HG03354 (cell line): ENCODE results near the gene TRAF3.

Experiments used
- ATAC-seq: cut with Tn5 transposase; IDR thresholded peaks from one replicate; pipeline ENCODE4 v1.9.1; 2021; ENCODE audit warnings: mild to moderate bottlenecking; ENCODE audit not compliant: unreplicated experiment, poor library complexity, severe bottlenecking

TRAF3 gene

GRCh38 chr14:102942069-102942468, 164.8 kb downstream of the TRAF3 start:
- no peak for ATAC-seq

DNA sequence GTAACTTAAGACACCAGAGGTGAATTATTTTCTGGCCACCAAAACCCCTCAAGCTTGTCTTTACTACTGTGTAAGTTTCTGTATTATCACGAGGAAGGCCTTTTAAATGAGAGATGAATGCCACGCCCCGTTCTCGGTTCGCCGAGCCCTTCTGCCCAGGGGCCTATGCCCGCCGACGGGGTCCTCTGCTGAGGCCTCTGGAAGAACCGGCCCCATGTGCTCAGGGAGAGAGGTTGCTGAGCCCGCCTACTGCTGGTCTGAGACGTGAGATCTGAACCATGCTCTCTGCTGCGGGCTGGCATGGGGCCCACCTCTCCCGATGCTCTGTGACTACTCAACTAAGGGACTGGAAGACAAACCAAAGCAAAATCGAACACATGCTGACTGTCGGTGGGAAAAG, 166.2 kb downstream of the TRAF3 start:
- ATAC-seq = no peak

GRCh38 chr14:102943979-102944378, 166.7 kb downstream of the TRAF3 start:
- no peak for ATAC-seq

DNA sequence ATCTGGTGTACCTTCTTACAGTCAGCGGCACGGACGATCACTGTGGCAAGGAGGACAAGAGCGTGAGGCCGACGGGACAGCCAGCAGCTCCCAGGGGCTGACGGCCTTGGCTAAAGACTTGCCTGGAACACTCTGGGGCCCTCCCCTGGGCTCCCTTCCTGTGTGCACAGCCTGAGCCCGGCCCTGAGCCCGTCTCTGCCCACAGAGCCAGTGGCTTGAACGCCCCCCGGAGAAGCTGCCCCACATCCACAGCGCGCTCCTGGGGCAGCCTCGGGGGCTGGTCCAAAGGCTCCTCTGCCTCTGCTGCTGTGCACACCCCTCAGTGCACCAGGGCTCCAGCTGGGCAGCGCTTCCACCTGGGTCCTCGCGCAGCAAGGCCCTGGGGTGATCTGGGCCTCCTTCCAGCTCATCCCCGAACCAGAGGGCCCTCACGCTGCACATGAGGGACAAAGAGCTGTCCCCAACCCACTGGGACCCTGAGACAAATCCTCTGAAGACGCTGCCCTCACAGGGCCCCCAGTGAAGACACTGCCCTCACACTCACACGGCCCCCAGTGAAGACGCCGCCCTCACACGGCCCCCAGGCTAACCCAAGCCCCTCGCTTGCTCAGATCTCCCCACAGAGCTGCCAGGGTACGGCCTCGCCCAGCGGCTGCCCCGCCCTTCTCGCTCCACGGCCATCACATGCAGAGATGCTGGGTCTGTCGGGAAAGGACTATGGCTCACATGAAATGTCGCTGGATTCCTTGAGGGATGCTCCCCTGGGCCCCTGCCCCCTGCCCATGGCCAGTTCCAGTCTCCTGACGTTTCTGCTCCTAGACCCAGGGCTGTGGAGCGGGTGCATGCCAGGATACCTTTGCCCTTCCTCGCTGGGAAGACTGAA, 167.4 kb downstream of the TRAF3 start:
- ATAC-seq = no peak

GRCh38 chr14:102945346-102946130, 168.3 kb downstream of the TRAF3 start:
- ATAC-seq = no peak

- no peak for ATAC-seq
Observed at GRCh38 chr14:102947321-102948103, 170.3 kb downstream of the TRAF3 start.

DNA sequence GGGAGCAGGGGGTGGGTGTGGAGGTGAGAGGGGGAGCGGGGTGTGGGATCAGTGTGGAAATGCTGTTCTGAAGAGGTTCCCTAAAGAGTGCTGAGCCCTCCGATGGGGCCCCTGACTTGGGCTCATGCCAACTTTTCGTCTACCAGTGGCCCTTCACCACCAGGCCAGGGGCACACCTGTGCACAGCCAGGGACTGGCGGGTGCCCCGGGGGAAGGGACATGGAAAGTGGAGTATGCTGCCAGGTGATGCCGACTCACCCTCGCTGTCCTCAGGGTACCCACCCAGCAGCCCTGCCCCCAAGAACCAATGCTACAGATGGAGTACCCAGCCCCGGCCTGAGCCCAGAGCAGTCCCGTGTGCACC, 171.4 kb downstream of the TRAF3 start:
- ATAC-seq = no peak

- ATAC-seq = peak; percentile 80
Observed at GRCh38 chr14:102949062-102949800, 172.0 kb downstream of the TRAF3 start.

- no peak for ATAC-seq
Observed at GRCh38 chr14:102949801-102950451, 172.7 kb downstream of the TRAF3 start.

DNA sequence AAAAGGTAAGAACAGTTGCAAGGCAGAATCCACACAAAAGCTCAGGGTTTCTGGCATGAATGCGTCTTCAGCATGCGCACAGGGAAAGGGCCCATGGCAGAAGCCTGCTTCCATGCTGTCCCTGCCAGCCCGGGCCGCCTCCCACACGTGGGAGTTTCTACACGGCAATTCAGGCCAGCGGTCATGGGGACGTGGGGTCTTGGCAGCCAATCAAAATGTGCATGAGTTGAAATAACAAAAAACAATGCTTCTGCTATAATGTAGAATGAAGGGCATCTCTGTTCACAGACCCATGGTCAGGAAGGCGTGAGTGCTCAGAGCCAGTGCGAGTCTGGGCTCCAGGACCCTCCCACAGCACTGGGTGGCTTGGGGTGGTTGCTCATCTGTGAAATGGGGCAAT, 173.8 kb downstream of the TRAF3 start:
- no peak for ATAC-seq

DNA sequence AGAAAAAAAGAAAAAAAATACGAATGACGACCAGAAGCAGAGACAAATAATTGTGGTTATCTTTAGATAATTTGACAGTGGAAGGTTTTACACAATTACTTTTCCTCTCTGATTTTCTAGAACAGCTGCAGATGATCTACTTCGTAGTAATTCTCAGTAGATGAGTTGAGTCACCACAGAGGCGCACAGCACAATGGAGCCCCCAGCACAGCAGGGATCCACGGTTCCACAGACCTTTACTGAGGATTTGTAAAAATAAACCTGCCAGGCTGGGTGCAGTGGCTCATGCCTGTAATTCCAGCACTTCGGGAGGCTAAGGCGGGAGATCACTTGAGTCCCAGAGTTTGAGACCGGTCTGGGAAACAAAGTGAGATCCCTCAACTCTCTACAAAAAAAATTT, 174.6 kb downstream of the TRAF3 start:
- ATAC-seq = no peak

DNA sequence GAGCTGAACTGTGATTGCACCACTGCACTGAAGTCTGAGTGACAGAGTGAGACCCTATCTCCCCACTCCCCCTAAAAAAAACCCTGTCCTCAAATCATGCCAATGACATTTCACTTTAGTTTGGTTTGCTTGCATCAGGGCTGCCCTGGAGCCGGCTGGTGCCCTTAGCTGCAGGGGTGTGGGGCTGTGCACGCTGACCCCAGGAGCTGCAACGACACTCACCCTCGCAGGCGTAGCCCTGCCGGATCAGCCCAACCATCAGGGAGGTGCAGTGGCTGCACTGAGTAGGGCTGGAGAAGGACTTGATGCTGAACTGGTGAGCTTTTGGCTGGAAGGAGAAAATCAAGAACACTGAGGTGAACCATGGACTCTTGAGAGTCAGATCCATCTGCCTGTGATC, 175.0 kb downstream of the TRAF3 start:
- ATAC-seq = no peak

GRCh38 chr14:102953100-102953499, 175.9 kb downstream of the TRAF3 start:
- no peak for ATAC-seq

DNA sequence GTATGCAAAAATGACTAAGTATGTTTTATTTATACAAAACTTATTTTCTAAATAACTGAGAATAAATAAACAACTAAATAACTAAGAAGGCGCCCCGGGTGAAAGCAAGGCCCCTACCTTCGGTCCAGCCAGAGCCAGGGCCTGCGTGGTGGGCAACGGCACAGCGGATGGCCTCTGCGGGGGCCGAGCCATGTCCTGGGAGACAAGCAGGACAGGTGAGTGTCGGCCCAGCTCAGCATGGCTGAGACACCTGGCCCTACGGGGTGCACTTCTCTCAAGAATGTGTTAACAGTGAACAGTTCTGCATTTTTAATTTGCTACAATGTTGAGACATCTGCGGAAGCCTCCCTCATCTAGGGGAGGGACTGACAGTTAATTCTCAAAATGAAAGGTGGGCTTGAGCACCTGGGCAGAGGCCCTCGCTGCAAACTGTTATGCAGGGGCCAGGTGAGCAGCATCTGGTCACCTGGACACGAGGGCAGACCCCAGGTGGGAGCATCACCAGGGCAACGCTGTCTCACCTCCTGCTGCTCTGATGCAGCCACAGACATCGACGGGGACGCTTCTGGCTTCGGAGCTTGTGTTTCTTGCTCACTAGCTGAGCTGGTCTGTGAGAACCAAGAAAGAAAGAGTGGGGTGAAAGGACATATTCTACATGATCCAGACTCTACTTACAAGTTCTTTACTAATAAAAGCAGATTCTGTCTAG, 177.0 kb downstream of the TRAF3 start:
- no peak for ATAC-seq

- ATAC-seq = no peak
Observed at GRCh38 chr14:102955636-102956408, 178.6 kb downstream of the TRAF3 start.

- no peak for ATAC-seq
Observed at GRCh38 chr14:102957222-102957621, 180.0 kb downstream of the TRAF3 start.

GRCh38 chr14:102958461-102958860, 181.2 kb downstream of the TRAF3 start:
- no peak for ATAC-seq
